HG03095 (cell line): ENCODE results near the gene GNA12.

Experiments
- ATAC-seq: cut with Tn5 transposase; IDR thresholded peaks from one replicate; pipeline ENCODE4 v1.9.1; 2021; ENCODE audit warnings: moderate library complexity; ENCODE audit not compliant: unreplicated experiment

The GNA12 gene

GRCh38 chr7:2805213-2805944 lies 38.7 kb downstream of the GNA12 start:
- no peak for ATAC-seq

- ATAC-seq, result no peak
Measured at GRCh38 chr7:2804227-2804763, 39.8 kb downstream of the GNA12 start.

GRCh38 chr7:2803755-2804154 lies 40.4 kb downstream of the GNA12 start:
- no peak for ATAC-seq

GRCh38 chr7:2803342-2803692 lies 40.8 kb downstream of the GNA12 start:
- ATAC-seq, result no peak

GRCh38 chr7:2802504-2803341 lies 41.4 kb downstream of the GNA12 start:
- ATAC-seq, result no peak

GRCh38 chr7:2802101-2802500 lies 42.0 kb downstream of the GNA12 start:
- no peak for ATAC-seq

GRCh38 chr7:2800931-2801688 lies 43.0 kb downstream of the GNA12 start:
- no peak for ATAC-seq

GRCh38 chr7:2800220-2800930 lies 43.7 kb downstream of the GNA12 start:
- ATAC-seq, result no peak

GRCh38 chr7:2799253-2799652 lies 44.9 kb downstream of the GNA12 start:
- no peak for ATAC-seq

- no peak for ATAC-seq
Measured at GRCh38 chr7:2798669-2799068, 45.4 kb downstream of the GNA12 start.

GRCh38 chr7:2796358-2797352 lies 47.5 kb downstream of the GNA12 start:
- no peak for ATAC-seq

GRCh38 chr7:2795906-2796305 lies 48.2 kb downstream of the GNA12 start:
- no peak for ATAC-seq

- ATAC-seq, result no peak
Measured at GRCh38 chr7:2794836-2795636, 49.1 kb downstream of the GNA12 start.

- ATAC-seq, result no peak
Measured at GRCh38 chr7:2792856-2793487, 51.1 kb downstream of the GNA12 start.

GRCh38 chr7:2792235-2792634 lies 51.9 kb downstream of the GNA12 start:
- no peak for ATAC-seq

- no peak for ATAC-seq
Measured at GRCh38 chr7:2791390-2791789, 52.7 kb downstream of the GNA12 start.

GRCh38 chr7:2787251-2787951 lies 56.7 kb downstream of the GNA12 start:
- no peak for ATAC-seq
